SH-SY5Y (cell line): ENCODE measurements around the gene TUBB.

Experiments
- GATA2 ChIP-seq: IDR thresholded peaks from 2 replicates; pipeline ENCODE4 v1.6.1; 2011; ENCODE audit warnings: mild to moderate bottlenecking, low read depth, low read length
- GATA3 ChIP-seq: IDR thresholded peaks from 2 replicates; pipeline ENCODE4 v1.6.1; 2011; ENCODE audit warnings: low read depth, mild to moderate bottlenecking, low read length, moderate library complexity

GRCh38 chr6:30741789-30742315 is 21.7 kb downstream of the TUBB start:
- TF ChIP-seq GATA3 (no peak), GATA2 (no peak)
